HCEC 1CT (cell line): ENCODE measurements around the gene RRP15.

Source experiments
- DNase-seq: peaks from one replicate; pipeline ENCODE4 v3.0.0-alpha.2; 2017

RRP15 gene

GRCh38 chr1:218364028-218364710 lies 79.1 kb downstream of the RRP15 start:
- no peak for DNase-seq

GRCh38 chr1:218365226-218365999 lies 80.3 kb downstream of the RRP15 start:
- DNase-seq: no peak

- no peak for DNase-seq
Measured at GRCh38 chr1:218366322-218367052, 81.4 kb downstream of the RRP15 start.

- DNase-seq: no peak
Measured at GRCh38 chr1:218367118-218367517, 82.0 kb downstream of the RRP15 start.

GRCh38 chr1:218368686-218369085 lies 83.6 kb downstream of the RRP15 start:
- DNase-seq: no peak

- peak; percentile 43 for DNase-seq
Measured at GRCh38 chr1:218369688-218370511, 84.8 kb downstream of the RRP15 start.

GRCh38 chr1:218371927-218372672 lies 87.0 kb downstream of the RRP15 start:
- DNase-seq: no peak

- DNase-seq: no peak
Measured at GRCh38 chr1:218374401-218375353, 89.6 kb downstream of the RRP15 start.

GRCh38 chr1:218376722-218377121 lies 91.6 kb downstream of the RRP15 start:
- DNase-seq: no peak

- DNase-seq: peak; percentile 96
Measured at GRCh38 chr1:218377143-218377660, 92.1 kb downstream of the RRP15 start.

- DNase-seq: peak; percentile 49
Measured at GRCh38 chr1:218380125-218380977, 95.3 kb downstream of the RRP15 start.

GRCh38 chr1:218382261-218382660 lies 97.2 kb downstream of the RRP15 start:
- no peak for DNase-seq

- no peak for DNase-seq
Measured at GRCh38 chr1:218383051-218383450, 98.0 kb downstream of the RRP15 start.

GRCh38 chr1:218383681-218384080 lies 98.6 kb downstream of the RRP15 start:
- DNase-seq: no peak

GRCh38 chr1:218384581-218384993 lies 99.5 kb downstream of the RRP15 start:
- DNase-seq: peak; percentile 19
